Stimulated activated CD4-positive, alpha-beta T cell treated with anti-CD3 and anti-CD28 coated beads, Interleukin-12 subunit alpha, Interleukin-12 subunit beta, amount 100 ng/mL, for 48 hours (primary cell): ENCODE results near the gene RBM17.
A peak's percentile ranks its signal among the peaks of the same experiment; 100 is the strongest.
"Not testable (repeated sequence)": the region's sequence is repeated elsewhere in the genome, so short reads cannot be mapped to it uniquely, and the experiment has no call there.

ENCODE experiments used
- DNase-seq, 3 donors: peaks; one replicate each; pipeline ENCODE4 v3.0.0-alpha.2; 2020; ENCODE audit warnings: low read depth in 2 of 3, low spot score in 1 of 3

The RBM17 gene

GRCh38 chr10:6108631-6109443 is 20.0 kb downstream of the RBM17 start:
- DNase-seq: peak in 1 of 3 donors; percentile 47

GRCh38 chr10:6109444-6109775 is 20.6 kb downstream of the RBM17 start:
- DNase-seq: no peak

GRCh38 chr10:6110136-6110535 is 21.3 kb downstream of the RBM17 start:
- no peak for DNase-seq

- DNase-seq: no peak
Observed at GRCh38 chr10:6112893-6113292, 24.1 kb downstream of the RBM17 start.

- DNase-seq: no peak
Observed at GRCh38 chr10:6114299-6114698, 25.5 kb downstream of the RBM17 start.

GRCh38 chr10:6114805-6115341 is 26.0 kb downstream of the RBM17 start:
- DNase-seq: no peak

GRCh38 chr10:6115411-6115810 is 26.6 kb downstream of the RBM17 start:
- DNase-seq: no peak

- no peak for DNase-seq
Observed at GRCh38 chr10:6115824-6116350, 27.1 kb downstream of the RBM17 start.

GRCh38 chr10:6116806-6117205 is 28.0 kb downstream of the RBM17 start:
- no peak for DNase-seq

- DNase-seq: no peak
Observed at GRCh38 chr10:6117711-6118110, 28.9 kb downstream of the RBM17 start.

- DNase-seq: no peak
Observed at GRCh38 chr10:6119423-6119822, 30.6 kb downstream of the RBM17 start.

GRCh38 chr10:6119962-6120361 is 31.1 kb downstream of the RBM17 start:
- DNase-seq: no peak

- DNase-seq: no peak
Observed at GRCh38 chr10:6120691-6121090, 31.9 kb downstream of the RBM17 start.

GRCh38 chr10:6121146-6121545 is 32.3 kb downstream of the RBM17 start:
- DNase-seq: no peak

- no peak for DNase-seq
Observed at GRCh38 chr10:6123532-6123931, 34.7 kb downstream of the RBM17 start.

GRCh38 chr10:6124666-6125065 is 35.8 kb downstream of the RBM17 start:
- no peak for DNase-seq

GRCh38 chr10:6127461-6127860 is 38.6 kb downstream of the RBM17 start:
- DNase-seq: not testable (repeated sequence)

- DNase-seq: no peak
Observed at GRCh38 chr10:6128087-6128486, 39.3 kb downstream of the RBM17 start.

GRCh38 chr10:6128591-6129251 is 39.9 kb downstream of the RBM17 start:
- no peak for DNase-seq

- no peak for DNase-seq
Observed at GRCh38 chr10:6130848-6131470, 42.1 kb downstream of the RBM17 start.

- no peak for DNase-seq
Observed at GRCh38 chr10:6133331-6134098, 44.7 kb downstream of the RBM17 start.
